ENCODE data around the gene NPBWR2. TPM values are rescaled to one million over a fixed set of nuclear protein-coding genes. Genes with fewer than 3 reads are reported as not detected.

Gene NPBWR2
- total and polyA plus RNA-seq, 2 donors (not counting 3 experiments of a cell fraction or from before 2014, with no cell fraction given): not detected

DNA sequence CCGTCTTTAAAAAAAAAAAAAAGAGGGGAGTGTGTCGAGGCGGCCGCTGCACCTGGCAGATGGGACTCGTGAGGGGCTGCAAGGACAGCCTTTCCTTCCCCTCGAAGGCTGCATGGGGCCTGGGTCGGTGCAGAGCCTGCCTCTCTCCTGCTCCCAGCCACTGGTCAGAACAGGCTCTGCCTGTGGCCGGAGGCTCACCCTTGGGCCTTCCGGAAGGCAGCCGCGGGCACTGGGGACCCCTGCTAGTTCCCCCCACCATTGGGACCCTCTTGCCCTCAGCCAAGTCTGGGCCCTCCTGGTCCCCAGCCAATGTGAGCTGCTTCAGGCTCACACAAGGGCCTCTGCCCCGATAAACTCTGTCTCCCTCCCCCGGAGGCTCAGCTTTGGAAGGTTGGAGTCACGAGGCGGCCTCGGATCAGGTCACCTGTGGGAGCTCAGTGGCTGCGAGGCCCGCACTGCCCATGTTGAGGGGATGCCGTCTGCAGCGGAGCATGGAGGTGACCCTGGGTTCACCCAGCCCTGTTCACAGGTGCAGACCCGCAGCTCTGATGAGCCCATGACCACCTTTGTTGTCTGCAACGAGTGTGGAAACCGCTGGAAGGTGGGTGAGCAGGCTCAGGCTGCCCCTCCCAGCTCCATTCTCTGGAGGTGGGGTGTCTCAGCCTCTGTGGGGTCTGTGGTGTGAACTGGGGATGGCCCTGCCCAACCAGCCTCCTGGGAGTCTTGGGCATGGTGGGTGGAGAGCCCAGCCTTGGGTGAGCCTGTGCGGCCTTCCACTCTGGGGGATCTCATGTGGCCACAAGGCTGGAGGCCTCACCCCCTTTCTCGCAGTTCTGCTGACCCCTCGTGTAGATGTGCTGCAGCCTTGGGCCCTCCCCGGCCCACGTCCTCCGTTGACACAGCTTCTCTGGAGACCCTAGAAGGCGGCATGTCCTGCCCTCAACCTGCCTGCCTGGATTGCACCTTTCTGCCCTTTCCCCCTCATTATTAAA is 35.7 kb downstream of the NPBWR2 start:
- Histone ChIP-seq H3K27ac (ENCODE audit: insufficient read depth, low read depth, low read length) (no peak overlapping the region), H3K4me3 (replicated peaks in 1 of 3; ENCODE audit: insufficient read depth in 1 of 3, low read depth in 1 of 3, low read length in 3 of 3) (no peak overlapping the region), H3K36me3 (ENCODE audit: control insufficient read depth in 2 of 2, extremely low read depth in 1 of 2, insufficient read depth in 2 of 2, low read length in 2 of 2) (peaks cover 0 to 21% of the 10 kb centered on the region in 2 experiments), H3K9ac (replicated peaks; ENCODE audit: extremely low read depth, insufficient read depth, low read length) (no peak overlapping the region), H3K9me1 (replicated peaks; ENCODE audit: control insufficient read depth, extremely low read depth, insufficient read depth, low read length) (no peaks in the 10 kb centered on the region), H3K9me3 (replicated peaks; ENCODE audit: control insufficient read depth, insufficient read depth, low read length) (no peaks in the 10 kb centered on the region), H4K20me1 (replicated peaks; ENCODE audit: control insufficient read depth, extremely low read depth, insufficient read depth, low read length) (no peaks in the 10 kb centered on the region), H3K79me2 (ENCODE audit: control insufficient read depth, insufficient read depth, low read length) (no peaks in the 10 kb centered on the region), H2AFZ (ENCODE audit: low read depth, low read length) (no peak overlapping the region), H3K4me1 (ENCODE audit: control insufficient read depth, extremely low read depth, insufficient read depth, low read length) (no peaks in the 10 kb centered on the region), H3K27me3 (ENCODE audit: control insufficient read depth in 2 of 2, insufficient read depth in 2 of 2, low read length in 2 of 2) (no peaks in the 10 kb centered on the region), H3K4me2 (ENCODE audit: insufficient read depth, low read length) (no peak overlapping the region)
- TF ChIP-seq POLR2AphosphoS5 (IDR thresholded peaks at IDR 0.05; ENCODE audit: insufficient read depth, low read depth, low read length) (peak; percentile 23), FOS (IDR thresholded peaks at IDR 0.05; ENCODE audit: borderline replicate concordance, insufficient read depth, low read length) (no peak), JUN (IDR thresholded peaks at IDR 0.05; ENCODE audit: borderline replicate concordance, insufficient read depth, insufficient read length, low read depth) (no peak)
- TF ChIP-seq, protein P1, sequence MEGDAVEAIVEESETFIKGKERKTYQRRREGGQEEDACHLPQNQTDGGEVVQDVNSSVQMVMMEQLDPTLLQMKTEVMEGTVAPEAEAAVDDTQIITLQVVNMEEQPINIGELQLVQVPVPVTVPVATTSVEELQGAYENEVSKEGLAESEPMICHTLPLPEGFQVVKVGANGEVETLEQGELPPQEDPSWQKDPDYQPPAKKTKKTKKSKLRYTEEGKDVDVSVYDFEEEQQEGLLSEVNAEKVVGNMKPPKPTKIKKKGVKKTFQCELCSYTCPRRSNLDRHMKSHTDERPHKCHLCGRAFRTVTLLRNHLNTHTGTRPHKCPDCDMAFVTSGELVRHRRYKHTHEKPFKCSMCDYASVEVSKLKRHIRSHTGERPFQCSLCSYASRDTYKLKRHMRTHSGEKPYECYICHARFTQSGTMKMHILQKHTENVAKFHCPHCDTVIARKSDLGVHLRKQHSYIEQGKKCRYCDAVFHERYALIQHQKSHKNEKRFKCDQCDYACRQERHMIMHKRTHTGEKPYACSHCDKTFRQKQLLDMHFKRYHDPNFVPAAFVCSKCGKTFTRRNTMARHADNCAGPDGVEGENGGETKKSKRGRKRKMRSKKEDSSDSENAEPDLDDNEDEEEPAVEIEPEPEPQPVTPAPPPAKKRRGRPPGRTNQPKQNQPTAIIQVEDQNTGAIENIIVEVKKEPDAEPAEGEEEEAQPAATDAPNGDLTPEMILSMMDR (IDR thresholded peaks at IDR 0.05; ENCODE audit: extremely low read depth in 1 of 2, insufficient read depth in 1 of 2, low read depth in 1 of 2, low read length in 2 of 2): no peak
- BruUV-seq (replicated peaks): no TSS peak
- ChIA-PET CTCF (interaction anchor here (1.2 to 1.5 kb wide), 3 partner anchors 18 to 33 kb away, joined by 3 to 5 read pairs (median 5); no protein-coding TSS in a partner anchor), POLR2A (interaction anchor here (0.7 kb wide), 1 partner anchor 48 kb away, joined by 6 read pairs; no protein-coding TSS in a partner anchor)
- intact Hi-C loops (cut with micrococcal nuclease): no loop called here
- dilution Hi-C loops (cut with MboI; ENCODE audit: extremely low pct_ligation_motif_present, low sequenced_read_pairs): no loop called here
- no peak for DNase-seq (ENCODE audit: low read depth, low spot score)
- no peak for FAIRE-seq
